GM18520 (cell line): ENCODE measurements around the gene NSD2.

ENCODE experiments used
- ATAC-seq: cut with Tn5 transposase; IDR thresholded peaks from one replicate; pipeline ENCODE4 v1.9.1; 2021; ENCODE audit not compliant: unreplicated experiment

The NSD2 gene

GRCh38 chr4:1863297-1864033 lies 7.7 kb upstream of the NSD2 start:
- ATAC-seq: no peak

GRCh38 chr4:1864076-1865008 lies 6.9 kb upstream of the NSD2 start:
- no peak for ATAC-seq

- ATAC-seq: no peak
Observed at GRCh38 chr4:1866189-1866661, 5.0 kb upstream of the NSD2 start.

GRCh38 chr4:1868293-1868692 lies 2.9 kb upstream of the NSD2 start:
- ATAC-seq: no peak

- no peak for ATAC-seq
Observed at GRCh38 chr4:1868912-1869311, 2.3 kb upstream of the NSD2 start.

- ATAC-seq: no peak
Observed at GRCh38 chr4:1869530-1870327, 1.5 kb upstream of the NSD2 start.

GRCh38 chr4:1870328-1870577 lies 940 bp upstream of the NSD2 start:
- ATAC-seq: no peak

GRCh38 chr4:1871471-1872021 lies 353 bp downstream of the NSD2 start:
- peak; percentile 4 for ATAC-seq

GRCh38 chr4:1872870-1873269 lies 1.7 kb downstream of the NSD2 start:
- ATAC-seq: no peak

GRCh38 chr4:1873291-1873690 lies 2.1 kb downstream of the NSD2 start:
- ATAC-seq: no peak

GRCh38 chr4:1873776-1874175 lies 2.6 kb downstream of the NSD2 start:
- ATAC-seq: no peak

- ATAC-seq: no peak
Observed at GRCh38 chr4:1874201-1874600, 3.0 kb downstream of the NSD2 start.

GRCh38 chr4:1879485-1879884 lies 8.3 kb downstream of the NSD2 start:
- ATAC-seq: no peak

- ATAC-seq: no peak
Observed at GRCh38 chr4:1880332-1880731, 9.1 kb downstream of the NSD2 start.

GRCh38 chr4:1882850-1883271 lies 11.7 kb downstream of the NSD2 start:
- no peak for ATAC-seq

- no peak for ATAC-seq
Observed at GRCh38 chr4:1883583-1883982, 12.4 kb downstream of the NSD2 start.

GRCh38 chr4:1885414-1885813 lies 14.2 kb downstream of the NSD2 start:
- no peak for ATAC-seq

GRCh38 chr4:1887052-1887451 lies 15.9 kb downstream of the NSD2 start:
- ATAC-seq: no peak

- ATAC-seq: no peak
Observed at GRCh38 chr4:1890979-1891570, 19.9 kb downstream of the NSD2 start.

GRCh38 chr4:1895971-1896657 lies 24.9 kb downstream of the NSD2 start:
- ATAC-seq: no peak
